Testis (tissue), 2 donors: ENCODE results near the gene SMIM35.

Experiments used
- POLR2A ChIP-seq: fragments of 450-650 bp; IDR thresholded peaks from one replicate; pipeline ENCODE4 v1.6.1; 2017; ENCODE audit warnings: antibody characterized with exemption, mild to moderate bottlenecking, moderate library complexity
- TF ChIP-seq, protein P1 (sequence below), 3 experiments: fragments of 450-650 bp in 2 of 3; fragments of 200-600 bp in 1 of 3; sonication (generic) in 1 of 3; IDR thresholded peaks; one replicate each; pipeline ENCODE4 v1.5.1; 2016 to 2019; ENCODE audit warnings: antibody characterized with exemption in 3 of 3, mild to moderate bottlenecking in 2 of 3, moderate library complexity in 1 of 3

DNA sequence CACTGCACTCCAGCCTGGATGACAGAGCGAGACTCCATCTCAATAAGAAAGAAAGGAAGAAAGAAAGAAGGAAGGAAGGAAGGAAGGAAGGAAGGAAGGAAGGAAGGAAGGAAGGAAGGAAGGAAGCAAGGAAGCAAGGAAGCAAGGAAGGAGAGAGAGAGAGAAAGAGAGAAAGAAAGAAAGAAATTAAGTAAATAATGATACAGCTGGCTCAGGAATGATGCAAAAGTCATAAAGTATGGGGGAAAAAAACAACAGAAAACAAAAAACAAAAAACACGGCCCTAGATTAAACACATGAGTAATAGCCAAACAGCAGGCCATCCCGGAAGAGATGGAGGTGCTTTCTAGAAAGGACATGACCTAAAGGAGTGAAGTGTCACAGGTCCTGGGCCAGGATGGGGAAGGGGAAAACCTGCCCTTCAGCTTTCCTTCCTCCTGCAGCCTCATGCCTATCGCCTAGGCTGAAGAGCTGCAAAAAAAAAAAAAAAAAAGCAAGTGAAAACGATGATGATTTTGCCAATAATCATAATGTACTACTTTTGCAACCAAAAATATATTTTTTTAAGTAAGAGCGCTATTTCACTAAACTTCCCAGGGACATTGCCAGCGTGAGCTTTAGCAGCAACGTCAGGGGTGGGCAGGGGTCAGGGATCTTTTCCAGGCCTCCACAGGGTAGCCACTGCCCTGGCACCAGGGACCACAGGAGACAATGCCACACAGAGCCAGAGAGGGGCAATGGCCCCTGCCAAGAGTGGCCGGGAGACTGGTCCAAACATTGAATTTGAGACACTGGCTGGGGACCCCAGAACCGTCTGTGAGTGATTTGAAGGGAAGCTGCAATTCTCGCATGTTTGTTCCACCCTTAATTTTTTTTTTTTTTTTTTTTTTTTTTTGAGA, 38.0 kb downstream of the SMIM35 start:
- TF ChIP-seq, protein P1, sequence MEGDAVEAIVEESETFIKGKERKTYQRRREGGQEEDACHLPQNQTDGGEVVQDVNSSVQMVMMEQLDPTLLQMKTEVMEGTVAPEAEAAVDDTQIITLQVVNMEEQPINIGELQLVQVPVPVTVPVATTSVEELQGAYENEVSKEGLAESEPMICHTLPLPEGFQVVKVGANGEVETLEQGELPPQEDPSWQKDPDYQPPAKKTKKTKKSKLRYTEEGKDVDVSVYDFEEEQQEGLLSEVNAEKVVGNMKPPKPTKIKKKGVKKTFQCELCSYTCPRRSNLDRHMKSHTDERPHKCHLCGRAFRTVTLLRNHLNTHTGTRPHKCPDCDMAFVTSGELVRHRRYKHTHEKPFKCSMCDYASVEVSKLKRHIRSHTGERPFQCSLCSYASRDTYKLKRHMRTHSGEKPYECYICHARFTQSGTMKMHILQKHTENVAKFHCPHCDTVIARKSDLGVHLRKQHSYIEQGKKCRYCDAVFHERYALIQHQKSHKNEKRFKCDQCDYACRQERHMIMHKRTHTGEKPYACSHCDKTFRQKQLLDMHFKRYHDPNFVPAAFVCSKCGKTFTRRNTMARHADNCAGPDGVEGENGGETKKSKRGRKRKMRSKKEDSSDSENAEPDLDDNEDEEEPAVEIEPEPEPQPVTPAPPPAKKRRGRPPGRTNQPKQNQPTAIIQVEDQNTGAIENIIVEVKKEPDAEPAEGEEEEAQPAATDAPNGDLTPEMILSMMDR (IDR thresholded peaks at IDR 0.05): no peak
- TF ChIP-seq POLR2A: no peak
